Measurements from ENCODE around the gene SLC5A10.

SLC5A10 gene

GRCh38 chr17:18986541-18987229, 34.7 kb downstream of the SLC5A10 start:
- Histone ChIP-seq H3K27me3 (ENCODE audit: control insufficient read depth in 1 of 2, insufficient read depth in 2 of 2, low read length in 2 of 2) (no peaks in the 10 kb centered on the region), H3K27ac (ENCODE audit: low read length) (no peak overlapping the region), H3K4me1 (ENCODE audit: control insufficient read depth, insufficient read depth, low read length) (no peaks in the 10 kb centered on the region), H3K36me3 (ENCODE audit: control insufficient read depth in 2 of 2, insufficient read depth in 2 of 2, low read length in 2 of 2) (peaks cover 0 to 4% of the 10 kb centered on the region in 2 donors), H3K4me3 (ENCODE audit: low read length in 2 of 2) (no peak overlapping the region), H3K9ac (ENCODE audit: low read length in 2 of 2) (no peak overlapping the region), H3K9me3 (ENCODE audit: control insufficient read depth in 2 of 2, low read length in 2 of 2) (no peaks in the 10 kb centered on the region)

GRCh38 chr17:18987230-18987610, 35.3 kb downstream of the SLC5A10 start:
- no peak overlapping the region for H3K27ac ChIP-seq (ENCODE audit: low read length)
- H3K27me3 ChIP-seq (ENCODE audit: control insufficient read depth in 1 of 2, insufficient read depth in 2 of 2, low read length in 2 of 2): no peaks in the 10 kb centered on the region
- H3K4me1 ChIP-seq (ENCODE audit: control insufficient read depth, insufficient read depth, low read length): no peaks in the 10 kb centered on the region
- H3K36me3 ChIP-seq (ENCODE audit: control insufficient read depth in 2 of 2, insufficient read depth in 2 of 2, low read length in 2 of 2): peaks cover 0 to 4% of the 10 kb centered on the region in 2 donors
- H3K9me3 ChIP-seq (ENCODE audit: control insufficient read depth in 2 of 2, low read length in 2 of 2): no peaks in the 10 kb centered on the region
- H3K9ac ChIP-seq (ENCODE audit: low read length in 2 of 2): no peak overlapping the region
- H3K4me3 ChIP-seq (ENCODE audit: low read length in 2 of 2): no peak overlapping the region

- Histone ChIP-seq H3K4me3 (ENCODE audit: low read length in 2 of 2) (no peak overlapping the region), H3K27ac (ENCODE audit: low read length) (no peak overlapping the region), H3K4me1 (ENCODE audit: control insufficient read depth, insufficient read depth, low read length) (no peaks in the 10 kb centered on the region), H3K9me3 (ENCODE audit: control insufficient read depth in 2 of 2, low read length in 2 of 2) (no peaks in the 10 kb centered on the region), H3K36me3 (ENCODE audit: control insufficient read depth in 2 of 2, insufficient read depth in 2 of 2, low read length in 2 of 2) (peaks cover 0 to 4% of the 10 kb centered on the region in 2 donors), H3K9ac (ENCODE audit: low read length in 2 of 2) (no peak overlapping the region), H3K27me3 (ENCODE audit: control insufficient read depth in 1 of 2, insufficient read depth in 2 of 2, low read length in 2 of 2) (no peaks in the 10 kb centered on the region)
These were observed 36.0 kb downstream of the SLC5A10 start for GRCh38 chr17:18987862-18988545.

GRCh38 chr17:18988546-18989173, 36.7 kb downstream of the SLC5A10 start:
- no peak overlapping the region for H3K4me3 ChIP-seq (ENCODE audit: low read length in 2 of 2)
- H3K27ac ChIP-seq (ENCODE audit: low read length): no peak overlapping the region
- no peaks in the 10 kb centered on the region for H3K4me1 ChIP-seq (ENCODE audit: control insufficient read depth, insufficient read depth, low read length)
- H3K9me3 ChIP-seq (ENCODE audit: control insufficient read depth in 2 of 2, low read length in 2 of 2): no peaks in the 10 kb centered on the region
- no peak overlapping the region for H3K9ac ChIP-seq (ENCODE audit: low read length in 2 of 2)
- H3K27me3 ChIP-seq (ENCODE audit: control insufficient read depth in 1 of 2, insufficient read depth in 2 of 2, low read length in 2 of 2): no peaks in the 10 kb centered on the region
- H3K36me3 ChIP-seq (ENCODE audit: control insufficient read depth in 2 of 2, insufficient read depth in 2 of 2, low read length in 2 of 2): peaks cover 0 to 4% of the 10 kb centered on the region in 2 donors

- H3K4me1 ChIP-seq (ENCODE audit: control insufficient read depth, insufficient read depth, low read length): no peaks in the 10 kb centered on the region
- H3K36me3 ChIP-seq (ENCODE audit: control insufficient read depth in 2 of 2, insufficient read depth in 2 of 2, low read length in 2 of 2): peaks cover 0 to 4% of the 10 kb centered on the region in 2 donors
- no peak overlapping the region for H3K4me3 ChIP-seq (ENCODE audit: low read length in 2 of 2)
- no peak overlapping the region for H3K27ac ChIP-seq (ENCODE audit: low read length)
- H3K9me3 ChIP-seq (ENCODE audit: control insufficient read depth in 2 of 2, low read length in 2 of 2): no peaks in the 10 kb centered on the region
- no peak overlapping the region for H3K9ac ChIP-seq (ENCODE audit: low read length in 2 of 2)
- no peaks in the 10 kb centered on the region for H3K27me3 ChIP-seq (ENCODE audit: control insufficient read depth in 1 of 2, insufficient read depth in 2 of 2, low read length in 2 of 2)
These were observed 38.4 kb downstream of the SLC5A10 start for GRCh38 chr17:18990331-18990730.

- Histone ChIP-seq H3K9ac (ENCODE audit: low read length in 2 of 2) (no peak overlapping the region), H3K4me3 (ENCODE audit: low read length in 2 of 2) (no peak overlapping the region), H3K27ac (ENCODE audit: low read length) (no peak overlapping the region), H3K9me3 (ENCODE audit: control insufficient read depth in 2 of 2, low read length in 2 of 2) (peaks cover 0 to 8% of the 10 kb centered on the region in 2 donors), H3K4me1 (ENCODE audit: control insufficient read depth, insufficient read depth, low read length) (no peaks in the 10 kb centered on the region), H3K27me3 (ENCODE audit: control insufficient read depth in 1 of 2, insufficient read depth in 2 of 2, low read length in 2 of 2) (no peaks in the 10 kb centered on the region), H3K36me3 (ENCODE audit: control insufficient read depth in 2 of 2, insufficient read depth in 2 of 2, low read length in 2 of 2) (peaks cover 0 to 4% of the 10 kb centered on the region in 2 donors)
These were observed 39.8 kb downstream of the SLC5A10 start for GRCh38 chr17:18991531-18992315.

GRCh38 chr17:18992454-18993130, 40.6 kb downstream of the SLC5A10 start:
- H3K36me3 ChIP-seq (ENCODE audit: control insufficient read depth in 2 of 2, insufficient read depth in 2 of 2, low read length in 2 of 2): peaks cover 0 to 4% of the 10 kb centered on the region in 2 donors
- no peak overlapping the region for H3K4me3 ChIP-seq (ENCODE audit: low read length in 2 of 2)
- H3K9ac ChIP-seq (ENCODE audit: low read length in 2 of 2): no peak overlapping the region
- no peaks in the 10 kb centered on the region for H3K4me1 ChIP-seq (ENCODE audit: control insufficient read depth, insufficient read depth, low read length)
- peaks cover 0 to 9% of the 10 kb centered on the region in 2 donors for H3K9me3 ChIP-seq (ENCODE audit: control insufficient read depth in 2 of 2, low read length in 2 of 2)
- no peaks in the 10 kb centered on the region for H3K27me3 ChIP-seq (ENCODE audit: control insufficient read depth in 1 of 2, insufficient read depth in 2 of 2, low read length in 2 of 2)
- no peak overlapping the region for H3K27ac ChIP-seq (ENCODE audit: low read length)

- H3K27ac ChIP-seq (ENCODE audit: low read length): no peak overlapping the region
- H3K4me3 ChIP-seq (ENCODE audit: low read length in 2 of 2): no peak overlapping the region
- H3K9me3 ChIP-seq (ENCODE audit: control insufficient read depth in 2 of 2, low read length in 2 of 2): peaks cover 0 to 9% of the 10 kb centered on the region in 2 donors
- no peaks in the 10 kb centered on the region for H3K4me1 ChIP-seq (ENCODE audit: control insufficient read depth, insufficient read depth, low read length)
- no peaks in the 10 kb centered on the region for H3K27me3 ChIP-seq (ENCODE audit: control insufficient read depth in 1 of 2, insufficient read depth in 2 of 2, low read length in 2 of 2)
- H3K9ac ChIP-seq (ENCODE audit: low read length in 2 of 2): no peak overlapping the region
- H3K36me3 ChIP-seq (ENCODE audit: control insufficient read depth in 2 of 2, insufficient read depth in 2 of 2, low read length in 2 of 2): no peaks in the 10 kb centered on the region
These were observed 42.1 kb downstream of the SLC5A10 start for GRCh38 chr17:18993905-18994526.

GRCh38 chr17:18994631-18995030, 42.7 kb downstream of the SLC5A10 start:
- Histone ChIP-seq H3K27ac (ENCODE audit: low read length) (no peak overlapping the region), H3K4me3 (ENCODE audit: low read length in 2 of 2) (no peak overlapping the region), H3K27me3 (ENCODE audit: control insufficient read depth in 1 of 2, insufficient read depth in 2 of 2, low read length in 2 of 2) (no peaks in the 10 kb centered on the region), H3K4me1 (ENCODE audit: control insufficient read depth, insufficient read depth, low read length) (no peaks in the 10 kb centered on the region), H3K36me3 (ENCODE audit: control insufficient read depth in 2 of 2, insufficient read depth in 2 of 2, low read length in 2 of 2) (no peaks in the 10 kb centered on the region), H3K9ac (ENCODE audit: low read length in 2 of 2) (no peak overlapping the region), H3K9me3 (ENCODE audit: control insufficient read depth in 2 of 2, low read length in 2 of 2) (peaks cover 0 to 9% of the 10 kb centered on the region in 2 donors)

- no peaks in the 10 kb centered on the region for H3K36me3 ChIP-seq (ENCODE audit: control insufficient read depth in 2 of 2, insufficient read depth in 2 of 2, low read length in 2 of 2)
- no peak overlapping the region for H3K4me3 ChIP-seq (ENCODE audit: low read length in 2 of 2)
- H3K4me1 ChIP-seq (ENCODE audit: control insufficient read depth, insufficient read depth, low read length): no peaks in the 10 kb centered on the region
- no peaks in the 10 kb centered on the region for H3K27me3 ChIP-seq (ENCODE audit: control insufficient read depth in 1 of 2, insufficient read depth in 2 of 2, low read length in 2 of 2)
- no peak overlapping the region for H3K27ac ChIP-seq (ENCODE audit: low read length)
- H3K9ac ChIP-seq (ENCODE audit: low read length in 2 of 2): no peak overlapping the region
- H3K9me3 ChIP-seq (ENCODE audit: control insufficient read depth in 2 of 2, low read length in 2 of 2): peaks cover 0 to 9% of the 10 kb centered on the region in 2 donors
These were observed 43.3 kb downstream of the SLC5A10 start for GRCh38 chr17:18995220-18995619.

Data from stomach smooth muscle (tissue), 2 donors.